AG04450 (cell line): ENCODE data around the gene DOCK9. TPM values are rescaled to one million over a fixed set of nuclear protein-coding genes. Genes with fewer than 3 reads are reported as not detected.

Source experiments
- CTCF ChIA-PET: fragments of 300-600, 350-600 bp; formaldehyde crosslinking; extraction: SDS; loops from one replicate; lab custom pipeline; 2022; ENCODE audit warnings: antibody characterized with exemption, inconsistent platforms; lab: Charles Lee
- POLR2A ChIA-PET: fragments of 350-600 bp; formaldehyde crosslinking; extraction: SDS; loops from one replicate; lab custom pipeline; 2021; ENCODE audit warnings: antibody characterized with exemption, inconsistent platforms; lab: Yijun Ruan, JAX
- DNase-seq: peaks from one replicate; pipeline ENCODE4 v3.0.0-alpha.2; 2011; ENCODE audit warnings: low read depth, low spot score
- H3K27ac ChIP-seq: one replicate; pipeline ENCODE4 v1.5.1; 2012; ENCODE audit warnings: low read depth, low read length, control low read depth
- H3K27me3 ChIP-seq: one replicate; pipeline ENCODE4 v1.6.0; 2012; ENCODE audit warnings: low read length; ENCODE audit not compliant: control insufficient read depth, insufficient read depth
- H3K4me3 ChIP-seq: 2 replicates; pipeline ENCODE4 v1.5.1; 2011; ENCODE audit warnings: mild to moderate bottlenecking, low read depth, low read length, control low read depth
- H3K9me3 ChIP-seq: 2 replicates; pipeline ENCODE4 v1.5.1; 2012; ENCODE audit warnings: low read length; ENCODE audit not compliant: control insufficient read depth, insufficient read depth
- polyA plus RNA-seq: library from polyadenylated mRNA; depleted of rRNA; stranded (reverse); fragments of >200 nt; gene quantifications from 2 replicates; pipeline ENCODE4 v1.2.3, GENCODE V29; 2011
- TF ChIP-seq, protein P1 (sequence below): IDR thresholded peaks from 2 replicates; pipeline ENCODE4 v1.5.1; 2011; ENCODE audit warnings: low read depth, low read length, control low read depth, inconsistent platforms

The DOCK9 gene
- polyA plus RNA-seq, 1 experiment = 9.6 TPM

DNA sequence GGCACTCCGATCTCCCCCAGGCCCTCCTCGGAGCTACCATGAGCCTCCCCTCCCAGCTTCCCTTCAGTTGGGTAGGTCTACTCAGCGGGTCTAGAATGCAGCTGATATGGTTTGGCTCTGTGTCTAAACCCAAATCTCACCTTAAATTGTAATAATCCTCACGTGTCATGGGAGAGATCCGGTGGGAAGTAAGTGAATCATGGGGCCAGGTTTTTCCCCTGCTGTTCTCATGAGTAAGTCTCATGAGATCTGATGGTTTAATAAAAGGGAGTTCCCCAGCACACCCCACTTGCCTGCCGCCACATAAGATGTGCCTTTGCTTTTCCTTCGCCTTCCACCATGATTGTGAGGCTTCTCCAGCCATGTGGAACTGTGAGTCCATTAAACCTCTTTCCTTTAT lies 14.5 kb upstream of the DOCK9 start:
- POLR2A ChIA-PET = no interaction called here
- no peak overlapping the region for H3K27ac ChIP-seq
- H3K4me3 ChIP-seq = no peak overlapping the region
- no peaks in the 10 kb centered on the region for H3K9me3 ChIP-seq
- CTCF ChIA-PET = no interaction called here
- TF ChIP-seq, protein P1, sequence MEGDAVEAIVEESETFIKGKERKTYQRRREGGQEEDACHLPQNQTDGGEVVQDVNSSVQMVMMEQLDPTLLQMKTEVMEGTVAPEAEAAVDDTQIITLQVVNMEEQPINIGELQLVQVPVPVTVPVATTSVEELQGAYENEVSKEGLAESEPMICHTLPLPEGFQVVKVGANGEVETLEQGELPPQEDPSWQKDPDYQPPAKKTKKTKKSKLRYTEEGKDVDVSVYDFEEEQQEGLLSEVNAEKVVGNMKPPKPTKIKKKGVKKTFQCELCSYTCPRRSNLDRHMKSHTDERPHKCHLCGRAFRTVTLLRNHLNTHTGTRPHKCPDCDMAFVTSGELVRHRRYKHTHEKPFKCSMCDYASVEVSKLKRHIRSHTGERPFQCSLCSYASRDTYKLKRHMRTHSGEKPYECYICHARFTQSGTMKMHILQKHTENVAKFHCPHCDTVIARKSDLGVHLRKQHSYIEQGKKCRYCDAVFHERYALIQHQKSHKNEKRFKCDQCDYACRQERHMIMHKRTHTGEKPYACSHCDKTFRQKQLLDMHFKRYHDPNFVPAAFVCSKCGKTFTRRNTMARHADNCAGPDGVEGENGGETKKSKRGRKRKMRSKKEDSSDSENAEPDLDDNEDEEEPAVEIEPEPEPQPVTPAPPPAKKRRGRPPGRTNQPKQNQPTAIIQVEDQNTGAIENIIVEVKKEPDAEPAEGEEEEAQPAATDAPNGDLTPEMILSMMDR = no peak
- no peak for DNase-seq
- H3K27me3 ChIP-seq = no peaks in the 10 kb centered on the region

DNA sequence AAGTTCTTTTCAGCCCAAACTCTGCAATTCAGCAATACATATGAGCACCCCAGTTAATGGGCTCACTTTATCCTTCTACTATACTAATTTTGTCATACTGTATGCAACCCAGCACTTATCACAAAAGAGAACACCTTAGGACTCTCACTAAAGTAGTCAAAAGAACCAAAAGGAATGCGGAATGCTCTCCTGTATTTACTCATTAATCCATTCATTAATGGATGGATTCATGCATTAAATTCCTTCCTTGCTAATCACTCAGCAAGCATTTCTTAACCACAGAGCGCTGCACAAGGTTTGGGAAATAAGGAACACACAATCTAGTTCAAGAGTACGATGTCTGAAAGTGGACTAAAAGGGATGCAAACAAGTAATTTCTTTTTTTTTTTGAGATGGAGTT lies 12.8 kb upstream of the DOCK9 start:
- CTCF ChIA-PET = no interaction called here
- Histone ChIP-seq H3K9me3 (no peaks in the 10 kb centered on the region), H3K4me3 (no peak overlapping the region), H3K27me3 (no peaks in the 10 kb centered on the region), H3K27ac (no peak overlapping the region)
- POLR2A ChIA-PET = no interaction called here
- no peak for DNase-seq
- TF ChIP-seq, protein P1 = no peak

DNA sequence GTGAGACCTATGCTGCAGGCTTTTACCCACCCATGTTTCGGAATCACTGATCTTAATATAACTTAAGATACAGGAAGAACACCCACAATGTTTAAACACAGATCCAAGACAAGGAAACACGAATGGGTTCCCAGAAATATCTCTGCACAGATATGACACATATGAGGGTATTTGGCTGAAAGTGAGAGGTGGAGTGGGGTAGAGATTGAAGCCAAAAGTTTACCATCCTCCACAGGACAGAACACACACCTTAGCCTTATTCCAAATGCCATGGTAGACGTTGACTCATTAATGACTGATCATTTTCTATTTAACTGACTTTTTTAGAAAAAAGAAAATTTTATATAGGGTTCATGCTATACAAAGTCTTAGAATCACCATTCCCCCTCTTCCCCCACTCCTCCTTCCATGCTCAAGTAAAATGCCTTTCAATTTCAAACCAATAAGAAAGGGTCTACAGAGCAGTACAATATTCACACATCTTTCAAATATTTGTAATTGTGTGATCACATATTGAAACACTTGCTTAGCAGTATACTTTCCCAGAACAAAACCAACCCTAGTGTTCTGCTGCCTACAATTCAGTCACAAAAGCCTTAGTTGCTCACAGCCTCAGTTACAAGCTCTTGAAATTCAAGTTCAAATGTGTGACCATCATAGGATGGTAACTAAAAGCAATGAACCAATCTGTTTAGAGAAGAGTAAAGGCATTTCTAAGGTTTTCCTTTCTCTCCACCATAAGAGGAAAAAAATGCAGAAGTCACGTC lies 11.8 kb upstream of the DOCK9 start:
- Histone ChIP-seq H3K4me3 (no peak overlapping the region), H3K9me3 (no peaks in the 10 kb centered on the region), H3K27ac (no peak overlapping the region), H3K27me3 (no peaks in the 10 kb centered on the region)
- TF ChIP-seq, protein P1 = no peak
- ChIA-PET CTCF (interaction anchor here (1.4 kb wide), 1 partner anchor 12 kb away, joined by 4 read pairs; no protein-coding TSS in a partner anchor), POLR2A (no interaction called here)
- DNase-seq = no peak

DNA sequence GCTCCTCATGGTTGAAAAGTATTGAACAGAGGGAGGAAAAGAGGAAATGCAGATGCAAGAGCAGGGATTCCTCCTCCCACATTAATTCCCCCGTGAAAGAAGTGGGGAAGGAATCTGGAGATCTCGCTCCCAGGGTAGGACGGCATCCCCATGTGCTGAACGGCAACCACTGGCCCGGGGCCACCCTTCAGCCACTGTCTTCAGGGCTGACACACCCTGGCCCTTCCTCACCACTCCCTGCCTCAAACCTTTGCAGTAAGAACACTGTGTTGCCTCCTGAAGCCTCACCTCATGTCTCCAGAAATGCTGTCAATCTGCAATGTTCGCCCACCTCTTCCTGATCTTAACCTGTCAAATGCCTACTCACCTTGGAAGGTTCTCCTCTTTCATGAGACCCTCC lies 10.9 kb upstream of the DOCK9 start:
- H3K4me3 ChIP-seq = no peak overlapping the region
- POLR2A ChIA-PET = no interaction called here
- no peaks in the 10 kb centered on the region for H3K9me3 ChIP-seq
- no peak overlapping the region for H3K27ac ChIP-seq
- DNase-seq = no peak
- CTCF ChIA-PET = interaction anchor here (1.4 kb wide), 1 partner anchor 13 kb away, joined by 4 read pairs; no protein-coding TSS in a partner anchor
- no peaks in the 10 kb centered on the region for H3K27me3 ChIP-seq
- TF ChIP-seq, protein P1 = no peak

DNA sequence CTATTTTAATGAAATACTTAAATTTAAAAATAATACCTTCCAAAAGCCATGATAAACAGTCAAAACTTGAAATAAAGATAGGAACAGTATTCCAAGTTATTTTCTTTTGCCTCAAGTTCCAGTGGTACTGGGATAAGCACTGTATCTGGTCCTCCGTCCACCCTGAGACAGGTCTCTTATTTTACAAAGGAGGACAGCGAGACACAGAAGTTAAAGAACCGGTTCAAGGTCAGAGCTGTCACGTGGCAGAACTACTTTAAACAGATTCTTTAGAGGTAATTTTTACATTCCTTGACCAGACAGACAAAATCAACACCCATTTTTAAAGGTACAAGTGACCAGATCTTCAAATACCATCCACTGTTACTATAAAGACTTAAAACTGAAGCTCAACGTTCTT lies 10.4 kb upstream of the DOCK9 start:
- TF ChIP-seq, protein P1 = no peak
- ChIA-PET CTCF (interaction anchor here (1.4 kb wide), 1 partner anchor 13 kb away, joined by 4 read pairs; no protein-coding TSS in a partner anchor), POLR2A (no interaction called here)
- no peak for DNase-seq
- H3K9me3 ChIP-seq = no peaks in the 10 kb centered on the region
- no peak overlapping the region for H3K4me3 ChIP-seq
- no peak overlapping the region for H3K27ac ChIP-seq
- H3K27me3 ChIP-seq = no peaks in the 10 kb centered on the region
